Effector memory CD8-positive, alpha-beta T cell (primary cell): Measurements from ENCODE around the gene FAM227B.
"Not testable (repeated sequence)": the region's sequence is repeated elsewhere in the genome, so short reads cannot be mapped to it uniquely, and the experiment has no call there.

Source experiments
- ATAC-seq: fragments of 150-1000 bp; cut with Tn5 transposase; replicated peaks from 2 replicates; pipeline ENCODE4 v1.10.0; 2021; ENCODE audit warnings: mild to moderate bottlenecking, moderate library complexity
- DNase-seq, 3 experiments: peaks; one replicate each; pipeline ENCODE4 v3.0.0; 2021
- H3K27ac Mint-ChIP-seq, 2 donors: one replicate each; pipeline ENCODE4 v1.8.0; 2022; ENCODE audit warnings: mild to moderate bottlenecking in 2 of 2, mixed read lengths in 2 of 2, moderate library complexity in 2 of 2
- H3K27me3 Mint-ChIP-seq, 2 donors: one replicate each; pipeline ENCODE4 v1.8.0; 2022; ENCODE audit warnings: mixed read lengths in 2 of 2
- H3K36me3 Mint-ChIP-seq: one replicate; pipeline ENCODE4 v1.8.0; 2022; ENCODE audit warnings: mild to moderate bottlenecking, moderate library complexity, mixed read lengths; ENCODE audit not compliant: insufficient read depth
- H3K4me1 Mint-ChIP-seq, 2 donors: one replicate each; pipeline ENCODE4 v1.8.0; 2022; ENCODE audit warnings: low read depth in 2 of 2, mixed read lengths in 2 of 2
- H3K4me3 Mint-ChIP-seq, 2 donors: one replicate each; pipeline ENCODE4 v1.8.0; 2022; ENCODE audit warnings: mild to moderate bottlenecking in 2 of 2, mixed read lengths in 2 of 2, moderate library complexity in 2 of 2
- H3K9me3 Mint-ChIP-seq, 2 donors: one replicate each; pipeline ENCODE4 v1.8.0; 2022; ENCODE audit warnings: mixed read lengths in 2 of 2

Gene FAM227B

GRCh38 chr15:49506341-49506740 is 114.3 kb downstream of the FAM227B start:
- ATAC-seq (no peak), DNase-seq (no peak)
- Mint-ChIP-seq H3K27me3 (no peaks in the 10 kb centered on the region), H3K36me3 (no peaks in the 10 kb centered on the region), H3K9me3 (no peaks in the 10 kb centered on the region), H3K27ac (no peak overlapping the region), H3K4me1 (no peaks in the 10 kb centered on the region), H3K4me3 (no peak overlapping the region)

- Mint-ChIP-seq H3K27me3 (no peaks in the 10 kb centered on the region), H3K4me1 (no peaks in the 10 kb centered on the region)
These were observed 119.0 kb downstream of the FAM227B start for GRCh38 chr15:49501586-49501985.

GRCh38 chr15:49495993-49496753 is 124.4 kb downstream of the FAM227B start:
- ATAC-seq (no peak), DNase-seq (no peak)
- Mint-ChIP-seq H3K27ac (no peak overlapping the region), H3K4me3 (no peak overlapping the region), H3K9me3 (no peaks in the 10 kb centered on the region), H3K27me3 (peaks cover 0 to 5% of the 10 kb centered on the region in 2 donors), H3K4me1 (no peaks in the 10 kb centered on the region), H3K36me3 (no peaks in the 10 kb centered on the region)

More at GRCh38 chr15:49501586-49501985, 119.0 kb downstream of the FAM227B start:
- no peaks in the 10 kb centered on the region for H3K36me3 Mint-ChIP-seq
- H3K9me3 Mint-ChIP-seq: no peaks in the 10 kb centered on the region
- no peak for DNase-seq
- no peak for ATAC-seq
- H3K27ac Mint-ChIP-seq: no peak overlapping the region
- H3K4me3 Mint-ChIP-seq: no peak overlapping the region

- H3K27ac Mint-ChIP-seq: no peak overlapping the region
- no peaks in the 10 kb centered on the region for H3K36me3 Mint-ChIP-seq
- no peak overlapping the region for H3K4me3 Mint-ChIP-seq
- H3K4me1 Mint-ChIP-seq: no peaks in the 10 kb centered on the region
- peaks cover 0 to 6% of the 10 kb centered on the region in 2 donors for H3K27me3 Mint-ChIP-seq
- DNase-seq (no peak), ATAC-seq (no peak)
- H3K9me3 Mint-ChIP-seq: no peaks in the 10 kb centered on the region
These were observed 125.8 kb downstream of the FAM227B start for GRCh38 chr15:49494842-49495241.

DNA sequence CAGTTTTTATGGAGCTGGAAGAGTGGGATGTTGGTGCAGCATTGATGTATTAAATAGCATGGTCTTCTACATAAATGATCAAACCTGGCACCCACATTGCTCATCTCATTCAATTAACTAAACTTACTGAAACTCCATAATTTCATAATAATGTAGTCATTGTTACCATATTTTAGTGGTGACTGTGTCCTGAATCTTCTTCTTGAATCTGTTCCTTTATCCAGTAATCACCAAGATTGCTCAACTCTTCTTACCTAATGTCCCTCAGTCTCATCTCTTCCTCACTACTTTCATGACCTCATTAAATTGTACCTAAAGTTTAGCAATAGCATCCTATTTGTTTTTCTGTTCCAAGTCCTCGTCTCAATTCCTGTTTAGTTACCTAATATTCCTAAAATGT is 127.8 kb downstream of the FAM227B start:
- H3K9me3 Mint-ChIP-seq: no peaks in the 10 kb centered on the region
- no peaks in the 10 kb centered on the region for H3K36me3 Mint-ChIP-seq
- no peaks in the 10 kb centered on the region for H3K4me1 Mint-ChIP-seq
- H3K27me3 Mint-ChIP-seq: peaks cover 0 to 6% of the 10 kb centered on the region in 2 donors
- H3K27ac Mint-ChIP-seq: no peak overlapping the region
- ATAC-seq: no peak
- no peak overlapping the region for H3K4me3 Mint-ChIP-seq
- no peak for DNase-seq

GRCh38 chr15:49492151-49492550 is 128.5 kb downstream of the FAM227B start:
- H3K27me3 Mint-ChIP-seq: peaks cover 0 to 6% of the 10 kb centered on the region in 2 donors
- DNase-seq (no peak), ATAC-seq (no peak)
- no peak overlapping the region for H3K27ac Mint-ChIP-seq
- H3K4me3 Mint-ChIP-seq: no peak overlapping the region
- no peaks in the 10 kb centered on the region for H3K4me1 Mint-ChIP-seq
- H3K9me3 Mint-ChIP-seq: no peaks in the 10 kb centered on the region
- H3K36me3 Mint-ChIP-seq: no peaks in the 10 kb centered on the region

DNA sequence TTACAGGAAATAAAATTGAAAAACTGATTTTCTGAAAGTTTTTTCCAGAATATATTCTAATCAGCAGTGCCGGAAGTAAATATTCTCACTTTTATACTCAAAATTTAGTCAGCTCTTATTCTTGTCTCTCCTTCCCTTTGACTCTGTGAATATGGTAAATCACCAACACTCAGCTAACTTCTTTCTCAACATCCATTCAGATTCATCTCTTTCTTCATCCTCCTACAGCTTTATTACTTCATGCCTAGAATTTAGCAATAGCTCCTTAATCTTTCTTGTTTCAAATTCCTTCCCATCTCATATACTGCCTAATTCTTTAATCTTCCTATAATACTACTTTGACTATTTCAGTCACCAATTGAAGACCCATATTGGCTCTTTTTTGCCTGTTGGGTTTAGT is 129.7 kb downstream of the FAM227B start:
- Mint-ChIP-seq H3K4me3 (no peak overlapping the region), H3K27me3 (peaks cover 0 to 6% of the 10 kb centered on the region in 2 donors), H3K9me3 (no peaks in the 10 kb centered on the region), H3K27ac (no peak overlapping the region), H3K4me1 (no peaks in the 10 kb centered on the region), H3K36me3 (no peaks in the 10 kb centered on the region)
- no peak for ATAC-seq
- no peak for DNase-seq

GRCh38 chr15:49485401-49485800 is 135.2 kb downstream of the FAM227B start:
- H3K27me3 Mint-ChIP-seq, H3K27ac Mint-ChIP-seq, H3K4me3 Mint-ChIP-seq, DNase-seq, H3K36me3 Mint-ChIP-seq, ATAC-seq, H3K4me1 Mint-ChIP-seq, H3K9me3 Mint-ChIP-seq: not testable (repeated sequence)

- H3K36me3 Mint-ChIP-seq, H3K4me1 Mint-ChIP-seq, H3K27ac Mint-ChIP-seq, H3K4me3 Mint-ChIP-seq, H3K9me3 Mint-ChIP-seq, H3K27me3 Mint-ChIP-seq, ATAC-seq, DNase-seq: not testable (repeated sequence)
These were observed 141.6 kb downstream of the FAM227B start for GRCh38 chr15:49478982-49479381.

DNA sequence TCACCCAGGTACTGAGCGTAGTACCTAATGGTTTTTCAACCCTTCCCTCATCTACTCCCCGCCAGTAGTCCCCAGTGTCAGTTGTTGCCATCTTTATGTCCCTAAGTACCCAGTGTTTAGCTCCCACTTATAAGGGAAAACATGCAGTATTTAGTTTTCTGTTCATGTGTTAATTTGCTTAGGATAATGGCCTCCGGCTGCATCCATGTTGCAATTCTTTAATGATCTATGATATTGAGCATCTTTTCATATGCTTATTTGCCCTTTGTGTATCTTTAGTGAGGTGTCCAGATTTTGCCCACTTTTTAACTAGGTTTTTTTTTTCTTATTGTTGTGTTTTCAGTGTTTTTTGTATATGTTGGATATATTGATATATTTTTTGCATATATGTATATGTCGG is 142.6 kb downstream of the FAM227B start:
- H3K36me3 Mint-ChIP-seq, H3K27ac Mint-ChIP-seq, H3K9me3 Mint-ChIP-seq, ATAC-seq, H3K4me3 Mint-ChIP-seq, H3K27me3 Mint-ChIP-seq, H3K4me1 Mint-ChIP-seq, DNase-seq: not testable (repeated sequence)

GRCh38 chr15:49473031-49473430 is 147.6 kb downstream of the FAM227B start:
- Mint-ChIP-seq H3K9me3 (no peaks in the 10 kb centered on the region), H3K4me3 (no peak overlapping the region), H3K27ac (no peak overlapping the region), H3K27me3 (no peaks in the 10 kb centered on the region), H3K4me1 (peaks cover 0 to 4% of the 10 kb centered on the region in 2 donors), H3K36me3 (no peaks in the 10 kb centered on the region)
- DNase-seq: no peak
- ATAC-seq: no peak

DNA sequence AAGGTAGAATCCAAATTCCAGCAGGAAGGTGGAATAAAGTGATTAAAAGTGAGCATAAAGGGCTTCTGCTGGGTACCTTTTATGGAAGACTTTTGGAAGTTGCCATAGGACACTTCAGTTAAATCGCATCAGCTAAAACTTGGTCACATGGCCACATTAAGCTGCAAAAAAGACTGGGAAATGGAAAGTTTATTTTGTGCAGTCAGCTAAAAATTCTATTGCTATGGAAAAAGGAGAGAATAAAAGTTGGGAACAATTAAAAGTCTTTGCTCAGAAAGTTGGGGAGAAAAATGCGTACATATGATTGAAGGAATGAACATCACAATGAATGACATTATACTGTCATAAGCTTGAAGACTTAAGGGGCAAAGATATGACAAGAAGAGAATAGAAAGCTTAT is 148.3 kb downstream of the FAM227B start:
- Mint-ChIP-seq H3K36me3 (no peaks in the 10 kb centered on the region), H3K9me3 (no peaks in the 10 kb centered on the region), H3K4me3 (no peak overlapping the region), H3K4me1 (peaks cover 0 to 4% of the 10 kb centered on the region in 2 donors), H3K27me3 (no peaks in the 10 kb centered on the region), H3K27ac (no peak overlapping the region)
- DNase-seq: no peak
- no peak for ATAC-seq

- Mint-ChIP-seq H3K27ac (peak overlapping the region in 1 of 2 donors; percentile 75), H3K9me3 (no peaks in the 10 kb centered on the region), H3K4me1 (peaks cover 4 to 5% of the 10 kb centered on the region in 2 donors), H3K36me3 (no peaks in the 10 kb centered on the region), H3K4me3 (peak overlapping the region in 1 of 2 donors; percentile 28), H3K27me3 (no peaks in the 10 kb centered on the region)
- DNase-seq (peak; percentile 1), ATAC-seq (peak; percentile 90)
These were observed 148.9 kb downstream of the FAM227B start for GRCh38 chr15:49471733-49472132.

GRCh38 chr15:49471248-49471647 is 149.4 kb downstream of the FAM227B start:
- not testable (repeated sequence) for H3K9me3 Mint-ChIP-seq, H3K4me1 Mint-ChIP-seq, H3K36me3 Mint-ChIP-seq, H3K27me3 Mint-ChIP-seq
- H3K4me3 Mint-ChIP-seq: peak overlapping the region in 1 of 2 donors; percentile 28
- peak overlapping the region; percentile 39 to 75 for H3K27ac Mint-ChIP-seq
- peak in 1 of 3 experiments; percentile 2 for DNase-seq
- peak; percentile 36 for ATAC-seq
